Measurements from ENCODE around the gene UNC5B.

GRCh38 chr10:71288461-71288860 lies 76.1 kb downstream of the UNC5B start:
- TF ChIP-seq CTCF (conservative IDR thresholded peaks at IDR 0.05) (no peak), ZFX (IDR thresholded peaks at IDR 0.05) (no peak)
